DMS53 treated with DMSO at 0.1 percent for 48 hours (cell line): ENCODE measurements around the gene CNTNAP4.

Source experiments
- DNase-seq: peaks from one replicate; lab custom pipeline; 2025; ENCODE audit not compliant: unreplicated experiment; lab: John Stamatoyannopoulos, UW

The CNTNAP4 gene

DNA sequence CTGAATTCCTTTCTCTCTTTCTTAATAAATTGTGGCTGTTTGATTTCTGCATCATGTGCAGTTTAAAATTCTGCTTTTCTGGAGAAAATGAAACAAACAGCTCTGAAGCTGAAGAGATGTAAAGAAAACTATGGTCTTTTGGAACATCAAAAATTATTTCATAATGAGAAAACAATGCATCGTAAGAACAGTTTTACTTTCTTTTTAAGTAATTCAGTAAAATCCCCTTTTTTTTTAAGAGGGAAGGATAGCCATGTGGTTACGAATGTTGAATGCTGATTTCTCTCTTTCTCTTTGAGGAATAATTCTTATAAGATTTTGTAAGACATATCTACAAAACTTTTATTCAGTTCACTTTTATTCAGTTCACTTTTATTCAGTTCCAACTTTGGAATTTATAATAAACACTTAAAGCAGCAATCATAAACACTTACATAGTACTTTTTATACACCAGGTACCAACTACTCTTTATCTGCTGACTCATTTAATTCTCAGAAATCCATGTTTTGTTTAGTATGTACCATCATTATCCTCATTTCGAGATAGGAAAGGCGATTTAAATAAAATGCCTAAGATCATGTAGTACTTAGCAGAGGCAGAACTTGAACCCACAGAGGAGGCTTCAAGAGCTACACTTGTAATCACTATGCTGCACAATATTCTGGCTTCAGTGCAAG, 26.6 kb downstream of the CNTNAP4 start:
- no peak for DNase-seq

DNA sequence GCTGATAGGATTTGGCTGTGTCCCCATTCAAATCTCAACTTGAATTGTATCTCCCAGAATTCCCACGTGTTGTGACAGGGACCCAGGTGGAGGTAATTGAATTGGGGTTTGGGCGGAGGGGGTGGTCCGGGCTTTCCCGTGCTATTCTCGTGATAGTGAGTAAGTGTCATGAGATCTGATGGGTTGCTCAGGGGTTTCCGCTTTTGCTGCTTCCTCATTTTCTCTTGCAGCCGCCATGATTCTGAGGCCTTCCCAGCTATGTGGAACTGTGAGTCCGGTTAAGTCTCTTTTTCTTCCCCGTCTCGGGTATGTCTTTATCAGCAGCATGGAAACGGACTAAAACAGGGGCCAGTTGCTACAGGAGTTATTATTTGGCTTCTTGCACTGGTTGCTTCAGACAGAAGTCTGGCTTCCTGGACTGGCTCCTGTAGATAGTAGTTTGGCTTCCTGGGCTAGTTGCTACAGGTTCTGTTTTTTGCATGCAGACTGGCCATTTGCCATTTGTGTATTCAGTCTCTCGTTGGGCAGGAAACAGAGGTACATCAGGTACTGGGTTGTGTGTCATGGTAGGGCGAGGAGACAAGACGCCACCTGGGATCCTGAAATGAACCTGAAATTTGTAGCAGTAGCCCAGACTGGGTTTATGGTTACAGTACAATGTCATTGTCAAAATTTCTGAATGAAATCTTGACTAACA, 32.6 kb downstream of the CNTNAP4 start:
- no peak for DNase-seq

DNA sequence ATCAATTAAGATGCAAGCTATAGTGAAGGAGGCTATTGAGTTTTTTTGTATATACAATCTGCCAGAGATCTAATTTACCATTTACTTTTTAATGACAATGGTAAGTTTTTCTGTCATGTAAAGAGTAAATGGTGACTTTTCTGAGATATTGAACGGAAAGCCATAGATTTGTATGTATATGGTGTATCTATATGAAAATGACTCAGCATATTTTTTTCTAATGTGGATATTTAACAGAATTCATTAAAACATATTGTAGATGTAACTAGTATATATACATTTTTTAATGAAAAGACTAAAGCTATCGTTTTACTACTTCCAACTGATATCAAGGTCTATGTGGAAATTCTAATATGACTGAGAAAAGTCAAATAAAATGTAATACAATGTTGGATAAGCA, 34.1 kb downstream of the CNTNAP4 start:
- no peak for DNase-seq

DNA sequence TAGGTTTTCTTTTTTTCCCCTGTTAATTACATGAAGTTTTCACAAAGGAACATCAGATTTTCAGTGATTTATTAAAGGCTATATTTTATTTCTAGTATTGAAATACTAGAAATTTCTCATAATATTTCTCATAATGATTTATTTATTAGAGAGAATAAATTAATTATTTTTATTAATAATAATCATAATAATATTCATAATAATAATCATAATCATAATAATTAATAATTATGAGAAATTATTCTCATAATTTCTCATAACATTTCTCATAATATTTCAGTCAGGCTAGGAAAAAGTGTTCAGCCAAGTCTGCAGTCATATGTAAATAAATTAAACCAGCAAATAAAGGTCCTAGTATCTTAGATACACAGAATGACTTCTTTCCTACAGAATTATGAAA, 41.4 kb downstream of the CNTNAP4 start:
- no peak for DNase-seq

DNA sequence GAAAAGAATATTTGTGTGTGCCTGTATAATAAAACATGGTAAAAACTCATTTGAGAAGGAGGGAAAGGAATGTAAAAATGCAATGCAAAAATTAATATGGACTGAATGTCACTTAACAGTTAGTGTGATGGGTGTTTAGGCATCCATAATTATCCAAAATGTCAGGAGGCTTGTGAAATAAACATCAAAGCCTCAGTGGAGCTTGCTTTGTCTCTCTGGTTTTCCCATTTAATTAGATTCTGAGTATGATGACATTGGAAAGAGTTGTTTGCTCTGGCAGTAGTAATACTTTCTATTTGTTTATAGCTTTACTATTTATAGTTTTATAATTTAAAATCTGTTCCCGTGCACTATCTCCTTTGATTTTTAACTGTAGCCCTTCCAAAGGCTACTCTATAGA, 51.9 kb downstream of the CNTNAP4 start:
- no peak for DNase-seq

DNA sequence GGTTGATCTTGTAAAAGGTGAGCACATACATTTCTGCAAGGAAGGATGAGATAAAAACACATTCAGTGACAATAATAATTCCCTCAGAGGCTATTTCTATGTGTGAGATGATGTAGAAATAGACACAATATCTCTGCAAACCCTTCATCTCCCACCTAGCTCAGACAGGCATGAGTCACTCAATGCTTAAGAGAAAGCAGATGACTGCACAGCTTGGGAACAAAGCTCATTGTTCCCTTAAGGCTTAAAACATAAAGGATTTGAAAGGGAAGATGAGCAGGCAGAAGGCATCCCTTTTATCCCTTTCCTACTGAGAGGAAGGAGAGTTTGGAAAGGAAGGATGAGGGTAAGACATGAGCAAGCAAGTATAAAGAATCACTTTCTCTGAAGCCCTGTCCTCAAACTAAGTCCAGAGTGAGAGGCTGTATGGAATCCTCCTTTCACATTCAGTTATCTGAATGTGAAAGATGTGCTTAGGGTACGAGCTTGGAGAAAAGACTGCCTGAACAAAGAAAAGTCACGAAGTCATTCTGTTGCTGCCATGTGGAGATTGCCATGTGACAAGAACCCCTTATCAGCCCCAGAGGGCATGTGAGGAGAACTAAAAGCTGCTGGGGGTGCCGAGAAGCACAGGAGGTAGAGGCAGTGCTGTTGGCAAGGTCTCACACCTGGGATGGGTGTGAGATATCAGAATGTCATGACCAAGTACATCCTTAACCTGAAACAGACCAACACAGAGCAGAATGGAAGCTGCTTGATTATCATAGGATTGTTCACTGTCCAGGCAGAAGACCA, 58.2 kb downstream of the CNTNAP4 start:
- no peak for DNase-seq

DNA sequence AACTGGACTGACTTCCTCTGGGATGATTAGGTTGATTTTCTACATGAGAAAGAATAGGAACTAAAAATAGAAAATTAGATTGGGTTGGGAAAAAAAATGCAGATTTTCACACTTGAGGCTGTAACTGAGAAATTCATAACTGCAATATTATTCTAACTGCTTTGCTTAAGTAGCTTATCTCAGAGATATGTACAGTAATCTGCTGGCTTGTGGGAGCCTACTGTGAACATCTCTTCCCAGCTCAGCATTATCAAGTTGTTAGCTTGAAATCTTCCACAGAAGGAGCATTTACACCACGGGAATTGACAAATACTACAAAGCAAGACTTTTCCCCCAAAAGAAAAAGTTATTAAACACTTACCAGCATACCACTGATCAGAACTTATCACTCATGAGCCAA, 58.9 kb downstream of the CNTNAP4 start:
- DNase-seq: no peak

DNA sequence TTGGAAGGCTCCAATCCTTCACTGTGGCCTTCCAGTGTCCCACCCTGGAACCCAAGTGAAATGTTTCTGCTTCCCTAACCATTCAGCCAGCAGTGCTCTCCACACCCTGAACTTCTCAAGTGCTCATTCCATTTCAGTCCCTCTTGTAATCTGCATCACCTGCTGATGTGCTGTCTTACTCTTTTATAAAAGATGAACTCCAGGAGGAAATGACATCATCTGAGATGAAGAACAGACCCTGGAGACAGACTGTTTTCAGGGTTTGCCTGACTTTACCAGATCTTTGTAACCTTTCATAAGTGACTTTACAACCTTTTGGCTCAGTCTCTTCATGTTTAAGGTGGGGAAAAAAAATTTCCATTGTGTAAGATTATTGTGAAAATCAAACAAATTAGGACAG, 61.3 kb downstream of the CNTNAP4 start:
- no peak for DNase-seq

DNA sequence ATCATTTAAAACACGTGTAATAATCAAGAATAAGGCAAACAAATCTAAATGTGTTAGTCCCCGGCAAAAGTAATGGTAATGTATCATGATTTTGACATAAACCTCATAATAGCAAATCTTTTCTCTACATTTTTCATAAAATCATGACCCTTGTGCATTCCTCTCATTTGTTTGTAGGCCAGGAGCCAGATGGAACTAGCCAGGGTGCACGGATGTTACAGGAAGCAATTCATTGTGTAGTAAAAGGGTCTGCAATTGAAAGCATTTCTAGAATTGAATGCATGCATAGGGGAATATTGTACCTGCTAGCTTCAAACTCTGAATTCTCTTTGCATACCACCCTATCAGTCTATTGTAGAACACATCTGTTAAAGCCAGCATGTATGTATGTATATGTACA, 66.6 kb downstream of the CNTNAP4 start:
- no peak for DNase-seq

DNA sequence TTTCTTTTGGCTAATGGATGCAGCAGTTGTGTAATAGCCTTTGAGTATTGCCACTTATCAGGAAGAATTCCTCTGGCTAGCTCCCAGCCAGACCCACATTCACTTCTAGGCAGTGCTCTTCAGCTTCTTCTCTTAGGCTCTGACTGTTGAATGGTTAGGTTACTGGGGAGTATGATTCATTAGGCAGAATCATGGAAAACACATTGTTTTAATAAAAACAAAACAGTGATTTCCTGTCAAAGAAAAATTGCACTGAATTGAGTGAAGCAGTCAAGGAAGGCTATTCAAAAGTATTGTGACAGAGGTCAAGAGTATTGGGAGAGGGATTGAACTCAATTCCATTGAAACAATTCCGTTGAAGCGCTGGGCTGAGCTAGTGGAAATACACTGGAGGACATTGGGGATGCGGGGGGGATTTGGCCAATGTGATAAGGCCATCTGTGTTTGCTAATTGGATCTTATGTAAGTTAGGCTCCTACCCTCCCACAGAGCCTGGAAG, 68.0 kb downstream of the CNTNAP4 start:
- DNase-seq: no peak

DNA sequence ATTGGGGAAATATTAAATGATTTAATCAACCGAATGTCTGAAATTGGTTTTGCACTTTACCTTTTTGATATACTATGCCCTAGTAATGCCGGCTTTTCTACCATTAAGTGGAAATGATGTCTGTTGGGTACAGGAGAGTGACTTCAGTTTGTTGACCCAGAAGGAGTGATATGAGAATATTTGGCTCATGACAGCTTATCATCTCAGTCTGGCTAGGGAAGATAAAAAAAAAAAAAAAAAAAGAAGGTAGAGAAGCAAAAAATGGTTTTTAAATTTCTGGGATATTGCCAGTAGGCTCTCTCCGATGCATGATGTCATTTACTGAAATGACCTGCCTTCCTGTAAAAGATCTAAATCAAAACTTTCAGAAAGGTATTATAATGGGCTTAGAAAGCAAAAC, 69.0 kb downstream of the CNTNAP4 start:
- DNase-seq: no peak

DNA sequence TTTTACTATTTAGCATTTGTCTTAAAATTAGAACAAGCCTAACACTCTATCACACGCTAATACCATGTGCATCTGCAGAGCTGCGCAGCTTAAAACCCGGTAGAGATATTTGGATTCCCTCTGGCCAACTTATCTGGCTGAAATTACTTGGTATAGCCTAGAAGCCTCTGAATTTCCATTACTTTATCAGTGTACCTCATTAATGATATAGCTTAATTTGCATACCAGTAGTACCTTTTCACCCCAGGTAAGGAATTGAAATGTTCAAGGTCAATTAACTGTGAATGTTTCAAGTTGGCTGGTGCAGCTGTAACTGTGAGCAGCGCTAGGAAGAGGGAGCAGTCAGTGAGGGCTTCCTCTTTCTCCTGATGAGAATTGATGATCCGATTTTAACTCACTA, 74.2 kb downstream of the CNTNAP4 start:
- no peak for DNase-seq

DNA sequence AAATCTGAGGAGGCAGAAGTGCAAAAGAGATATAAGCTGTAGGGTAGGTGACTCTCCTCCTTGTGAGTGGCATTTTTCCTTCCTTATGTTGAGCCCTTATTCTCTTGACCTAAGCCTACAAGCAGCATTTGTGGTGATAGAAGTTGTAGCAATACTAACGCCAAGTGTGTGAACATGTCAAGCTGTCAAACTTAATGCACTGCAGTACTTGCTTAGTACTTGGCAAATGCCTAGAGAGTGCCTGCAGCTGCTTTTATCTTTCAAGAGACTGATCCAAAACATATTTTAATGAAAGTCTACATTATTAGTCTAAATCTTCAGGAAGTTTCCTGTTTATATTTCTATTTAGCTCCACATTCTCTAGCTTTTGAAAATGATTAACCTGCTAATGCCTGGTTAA, 83.2 kb downstream of the CNTNAP4 start:
- no peak for DNase-seq

DNA sequence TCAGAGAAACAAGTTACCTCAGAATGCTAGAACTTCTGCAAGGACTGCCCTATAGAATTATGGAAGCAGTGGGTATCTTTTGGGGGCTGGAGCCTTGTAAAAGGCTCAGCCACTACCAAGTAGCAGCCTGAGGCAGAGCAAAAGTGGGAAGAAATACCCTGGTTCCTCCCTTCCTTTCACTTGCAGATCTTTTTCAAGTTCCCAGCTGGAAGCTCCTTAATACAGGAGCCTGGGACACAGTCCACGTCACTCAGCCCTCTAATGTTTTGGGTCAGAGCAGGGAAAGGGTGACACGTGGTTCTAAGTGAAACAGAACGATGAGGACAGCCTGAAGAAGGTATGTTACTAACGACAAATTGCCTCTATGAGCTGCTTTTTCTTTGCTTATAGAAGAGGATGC, 93.1 kb downstream of the CNTNAP4 start:
- no peak for DNase-seq

DNA sequence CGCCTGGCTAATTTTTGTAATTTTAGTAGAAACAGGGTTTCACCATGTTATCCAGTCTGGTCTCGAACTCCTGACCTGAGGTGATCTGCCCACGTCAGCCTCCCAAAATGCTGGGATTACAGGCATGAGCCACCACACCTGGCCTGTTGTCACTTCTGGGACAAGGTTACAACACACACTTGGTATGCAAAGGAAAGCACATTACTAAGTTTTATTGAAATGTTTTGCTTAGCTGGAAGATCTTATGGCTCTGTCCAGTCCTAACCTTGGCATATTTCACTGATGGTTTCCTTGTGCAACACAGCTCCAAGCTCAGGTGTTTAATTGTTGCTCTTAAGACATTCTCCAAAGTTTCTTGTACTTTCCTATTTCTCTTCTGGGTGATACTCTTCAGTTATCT, 94.2 kb downstream of the CNTNAP4 start:
- DNase-seq: no peak

DNA sequence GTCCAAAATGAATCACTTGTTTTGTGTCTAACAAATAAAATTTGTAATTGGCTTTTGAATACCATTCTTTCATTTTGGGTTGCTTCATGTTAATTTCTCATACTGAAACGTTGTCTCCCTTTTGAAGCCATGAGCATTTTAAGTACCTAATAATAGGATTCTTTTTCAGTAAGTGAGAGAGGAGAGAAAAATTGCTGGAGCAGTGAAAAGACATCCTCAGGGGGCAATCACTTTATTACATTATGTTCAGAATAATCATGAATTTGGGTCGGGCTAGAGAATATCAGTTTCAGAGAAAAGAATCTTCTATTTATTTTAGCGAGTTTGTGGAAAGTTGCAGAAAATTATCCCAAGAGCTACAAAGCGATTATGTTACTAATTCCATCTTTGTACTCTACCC, 96.8 kb downstream of the CNTNAP4 start:
- DNase-seq: no peak

DNA sequence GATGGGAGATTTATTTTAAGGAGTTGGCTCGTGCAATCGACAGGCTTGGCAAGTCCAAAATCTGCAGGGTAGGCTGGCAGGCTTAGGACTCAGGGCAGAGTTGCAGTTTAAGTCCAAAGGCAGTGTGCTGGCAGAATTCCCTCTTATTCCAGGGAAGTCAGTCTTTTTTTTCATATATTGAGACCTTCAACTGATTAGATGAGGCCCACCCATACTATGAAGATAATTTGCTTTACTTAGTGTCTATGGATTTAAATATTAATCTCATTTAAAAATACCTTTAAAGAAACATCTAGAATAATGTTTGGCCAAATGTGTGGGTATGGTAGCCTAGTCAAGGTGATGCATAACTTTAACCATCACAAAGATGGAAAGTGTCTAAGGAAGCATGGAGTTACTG, 99.8 kb downstream of the CNTNAP4 start:
- DNase-seq: no peak

DNA sequence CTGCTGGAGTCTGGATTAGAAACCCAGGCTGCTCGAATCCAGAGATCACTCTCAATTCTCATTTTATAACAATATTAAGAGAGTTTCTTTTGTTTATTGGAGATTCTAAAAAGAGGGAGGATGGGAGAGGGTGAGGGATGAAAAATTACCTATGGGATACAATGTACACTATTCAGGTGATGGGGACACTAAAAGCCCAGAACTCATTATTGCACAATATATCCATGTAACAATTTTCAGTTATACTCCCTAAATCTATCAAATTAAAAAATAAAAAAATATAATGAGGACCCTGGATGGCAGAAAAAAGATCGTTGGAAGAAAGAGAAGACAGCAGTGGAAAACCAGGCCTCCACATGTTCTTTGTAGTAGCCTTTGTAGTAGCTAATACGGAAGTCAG, 100.8 kb downstream of the CNTNAP4 start:
- DNase-seq: no peak

DNA sequence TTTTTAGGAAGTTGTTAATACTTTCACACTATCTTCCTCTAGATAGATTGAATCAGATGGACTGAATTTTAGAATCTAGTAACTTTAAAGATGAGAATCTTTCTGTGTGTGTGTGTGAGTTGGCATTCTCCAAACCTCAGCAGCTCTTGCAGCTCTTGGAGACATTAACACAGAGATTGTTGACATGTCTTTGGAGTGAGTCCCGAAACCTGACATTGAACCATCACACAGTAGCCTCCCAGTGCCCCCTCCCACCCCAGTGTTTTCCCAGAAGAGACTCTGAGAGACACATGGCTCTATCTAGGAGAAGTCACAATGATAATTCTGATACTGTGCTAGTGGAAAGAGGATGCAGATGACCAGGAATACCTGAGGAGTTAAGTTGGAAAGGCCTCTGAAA, 103.9 kb downstream of the CNTNAP4 start:
- no peak for DNase-seq

DNA sequence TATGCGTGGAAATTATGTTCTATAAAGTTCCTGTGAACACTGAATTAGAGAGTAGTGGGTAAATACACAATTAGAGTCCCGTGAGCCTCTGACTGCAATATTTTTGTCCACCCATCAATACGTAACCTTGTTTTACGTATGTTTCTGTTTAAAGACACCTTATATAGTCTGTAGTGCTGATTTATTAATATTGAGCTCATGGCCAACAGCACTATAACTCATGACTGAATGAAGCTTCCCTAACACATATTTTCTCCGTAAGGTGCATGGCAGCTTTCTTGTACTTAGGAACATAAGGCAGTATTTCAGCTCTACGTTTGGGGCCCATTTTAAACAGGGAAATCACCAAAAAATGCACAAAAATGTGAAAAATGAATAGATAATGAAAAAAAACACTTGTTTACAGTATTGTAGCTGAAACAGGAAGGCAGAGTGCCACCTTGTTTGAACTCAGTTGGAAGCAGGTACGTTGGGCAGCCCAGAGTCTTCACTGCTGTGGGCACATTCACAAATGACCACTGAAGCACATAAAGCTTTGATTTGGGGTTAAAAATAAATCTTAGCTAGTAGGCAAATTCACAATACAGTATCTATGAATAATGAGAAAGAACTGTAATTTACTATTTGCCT, 108.5 kb downstream of the CNTNAP4 start:
- DNase-seq: no peak

DNA sequence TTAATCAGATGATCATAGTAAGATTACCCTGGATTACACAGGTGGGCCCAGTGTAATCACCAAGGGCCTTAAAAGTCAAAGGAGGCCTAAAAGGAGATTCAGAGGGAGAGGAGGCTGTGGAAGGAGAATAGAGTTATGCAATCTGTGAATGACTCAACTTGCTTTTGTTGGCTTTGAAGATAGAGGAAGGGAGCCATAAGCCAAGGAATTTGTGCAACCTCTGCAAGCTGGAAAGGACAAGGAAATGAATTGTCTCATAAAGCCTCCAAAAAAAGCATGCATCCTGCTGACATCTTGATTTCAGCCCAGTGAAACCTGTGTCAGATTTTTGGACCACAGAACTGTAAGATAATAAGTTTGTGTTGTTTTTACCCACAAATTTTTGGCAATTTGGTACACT, 109.6 kb downstream of the CNTNAP4 start:
- DNase-seq: no peak

DNA sequence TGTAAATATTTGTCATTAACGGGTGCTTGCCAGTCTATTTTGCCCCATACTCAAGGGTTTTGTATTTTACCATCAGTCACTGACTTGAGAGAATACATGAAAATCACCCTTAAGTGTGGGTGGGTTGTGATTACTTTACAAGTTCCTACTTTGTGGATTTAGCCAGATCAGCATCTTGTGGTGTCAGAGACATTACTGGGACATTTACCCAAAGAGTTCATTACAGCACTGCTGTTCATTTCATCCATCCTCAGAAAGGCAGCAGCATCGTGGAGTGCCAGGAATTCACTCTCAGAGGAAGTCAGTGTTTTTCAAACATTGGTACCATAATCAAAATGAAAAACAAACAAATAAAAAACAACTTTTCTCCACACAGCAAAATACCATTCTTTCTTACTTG, 110.8 kb downstream of the CNTNAP4 start:
- DNase-seq: no peak
